KMS-11 (cell line): ENCODE results near the gene ATP7B.
"Not testable (repeated sequence)": the region's sequence is repeated elsewhere in the genome, so short reads cannot be mapped to it uniquely, and the experiment has no call there.

Source experiments
- H2AFZ ChIP-seq: fragments of 200-600 bp; sonication (generic); 2 replicates; pipeline ENCODE4 v1.6.1; 2016; ENCODE audit warnings: antibody characterized with exemption, mixed run types, low read depth
- H3K27ac ChIP-seq: fragments of 200-600 bp; sonication (generic); 2 replicates; pipeline ENCODE4 v1.6.1; 2016; ENCODE audit warnings: mild to moderate bottlenecking, mixed run types
- H3K27me3 ChIP-seq: fragments of 200-600 bp; sonication (generic); 2 replicates; pipeline ENCODE4 v1.6.1; 2017; ENCODE audit warnings: mild to moderate bottlenecking, low read depth, mixed run types, moderate library complexity; ENCODE audit not compliant: insufficient read depth
- H3K36me3 ChIP-seq: fragments of 200-600 bp; sonication (generic); 2 replicates; pipeline ENCODE4 v1.6.1; 2017; ENCODE audit warnings: mild to moderate bottlenecking, mixed run types; ENCODE audit not compliant: insufficient read depth
- H3K4me1 ChIP-seq: fragments of 200-600 bp; sonication (generic); 2 replicates; pipeline ENCODE4 v1.6.1; 2016; ENCODE audit warnings: mild to moderate bottlenecking, low read depth, mixed run types; ENCODE audit not compliant: poor library complexity, severe bottlenecking
- H3K4me2 ChIP-seq: fragments of 200-600 bp; sonication (generic); 2 replicates; pipeline ENCODE4 v1.7.0; 2016; ENCODE audit warnings: mild to moderate bottlenecking, mixed run types
- H3K4me3 ChIP-seq: fragments of 200-600 bp; sonication (generic); IDR thresholded peaks from 2 replicates; pipeline ENCODE4 v1.6.1; 2017; ENCODE audit warnings: low read depth, low read length, mixed read lengths; ENCODE audit not compliant: insufficient read depth
- H3K79me2 ChIP-seq: fragments of 200-600 bp; sonication (generic); 2 replicates; pipeline ENCODE4 v1.6.1; 2016; ENCODE audit warnings: low read depth, mixed run types; ENCODE audit not compliant: insufficient read depth
- H3K9ac ChIP-seq: fragments of 200-600 bp; sonication (generic); 2 replicates; pipeline ENCODE4 v1.6.1; 2016; ENCODE audit warnings: mild to moderate bottlenecking, mixed run types
- H4K20me1 ChIP-seq: fragments of 200-600 bp; sonication (generic); 2 replicates; pipeline ENCODE4 v1.6.1; 2016; ENCODE audit warnings: mild to moderate bottlenecking, mixed run types; ENCODE audit not compliant: insufficient read depth
- TF ChIP-seq, protein P1 (sequence below): fragments of 200-600 bp; sonication (generic); conservative IDR thresholded peaks from 2 replicates; pipeline ENCODE4 v1.6.1; 2017; ENCODE audit warnings: low read depth, mild to moderate bottlenecking, antibody characterized with exemption, low read length, moderate library complexity, mixed read lengths

ATP7B gene

DNA sequence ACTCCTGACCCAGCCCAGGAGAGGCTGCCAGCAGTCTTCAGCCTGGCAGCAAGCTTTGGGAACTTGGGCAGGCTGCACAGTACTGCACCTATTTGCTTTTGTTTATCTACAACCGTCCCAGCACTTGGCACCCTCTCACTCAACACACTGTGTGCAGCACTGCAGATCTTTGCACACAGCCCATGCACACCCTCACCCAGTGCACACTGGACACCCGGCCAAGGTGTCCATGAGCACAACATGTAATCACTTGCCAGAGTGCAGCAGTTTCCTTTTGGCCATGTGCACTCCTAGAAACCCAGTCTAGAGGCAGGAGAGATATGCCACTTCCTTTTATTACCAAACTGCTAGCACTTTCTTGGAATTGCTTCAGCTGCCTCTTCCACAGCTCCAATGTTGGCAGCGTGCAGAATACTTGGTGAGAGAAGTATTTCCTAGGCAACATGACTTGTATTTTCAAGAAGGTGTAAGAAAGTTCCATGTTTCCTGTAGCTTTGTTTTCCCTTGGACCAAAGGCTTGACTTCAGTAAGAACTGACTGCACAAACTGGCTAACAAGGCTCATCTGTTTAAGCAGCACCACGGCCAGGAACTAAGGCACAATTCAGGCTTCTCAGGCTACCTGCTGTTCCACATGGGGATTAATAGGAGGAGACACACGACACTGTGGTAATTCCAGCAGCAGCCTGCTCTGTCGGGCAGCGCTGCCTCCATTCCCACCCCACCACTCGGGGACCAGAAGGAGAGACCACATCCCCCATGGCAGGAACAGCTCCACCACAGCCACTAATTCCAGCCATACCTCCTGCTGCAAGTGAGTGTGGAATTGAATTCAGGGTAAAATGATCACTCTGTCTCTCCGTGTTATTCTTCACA, 15.3 kb downstream of the ATP7B start:
- no peaks in the 10 kb centered on the region for H3K27me3 ChIP-seq
- no peaks in the 10 kb centered on the region for H3K36me3 ChIP-seq
- no peaks in the 10 kb centered on the region for H3K4me1 ChIP-seq
- no peak overlapping the region for H2AFZ ChIP-seq
- TF ChIP-seq, protein P1, sequence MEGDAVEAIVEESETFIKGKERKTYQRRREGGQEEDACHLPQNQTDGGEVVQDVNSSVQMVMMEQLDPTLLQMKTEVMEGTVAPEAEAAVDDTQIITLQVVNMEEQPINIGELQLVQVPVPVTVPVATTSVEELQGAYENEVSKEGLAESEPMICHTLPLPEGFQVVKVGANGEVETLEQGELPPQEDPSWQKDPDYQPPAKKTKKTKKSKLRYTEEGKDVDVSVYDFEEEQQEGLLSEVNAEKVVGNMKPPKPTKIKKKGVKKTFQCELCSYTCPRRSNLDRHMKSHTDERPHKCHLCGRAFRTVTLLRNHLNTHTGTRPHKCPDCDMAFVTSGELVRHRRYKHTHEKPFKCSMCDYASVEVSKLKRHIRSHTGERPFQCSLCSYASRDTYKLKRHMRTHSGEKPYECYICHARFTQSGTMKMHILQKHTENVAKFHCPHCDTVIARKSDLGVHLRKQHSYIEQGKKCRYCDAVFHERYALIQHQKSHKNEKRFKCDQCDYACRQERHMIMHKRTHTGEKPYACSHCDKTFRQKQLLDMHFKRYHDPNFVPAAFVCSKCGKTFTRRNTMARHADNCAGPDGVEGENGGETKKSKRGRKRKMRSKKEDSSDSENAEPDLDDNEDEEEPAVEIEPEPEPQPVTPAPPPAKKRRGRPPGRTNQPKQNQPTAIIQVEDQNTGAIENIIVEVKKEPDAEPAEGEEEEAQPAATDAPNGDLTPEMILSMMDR: no peak
- no peaks in the 10 kb centered on the region for H3K79me2 ChIP-seq
- no peak overlapping the region for H3K4me2 ChIP-seq
- H3K27ac ChIP-seq: no peak overlapping the region
- no peak overlapping the region for H3K9ac ChIP-seq
- H3K4me3 ChIP-seq: no peak overlapping the region
- no peaks in the 10 kb centered on the region for H4K20me1 ChIP-seq

- H3K4me2 ChIP-seq: no peak overlapping the region
- no peaks in the 10 kb centered on the region for H3K79me2 ChIP-seq
- TF ChIP-seq, protein P1: no peak
- no peaks in the 10 kb centered on the region for H3K4me1 ChIP-seq
- H3K27ac ChIP-seq: no peak overlapping the region
- no peaks in the 10 kb centered on the region for H4K20me1 ChIP-seq
- H3K9ac ChIP-seq: no peak overlapping the region
- H3K27me3 ChIP-seq: no peaks in the 10 kb centered on the region
- H2AFZ ChIP-seq: no peak overlapping the region
- no peaks in the 10 kb centered on the region for H3K36me3 ChIP-seq
- no peak overlapping the region for H3K4me3 ChIP-seq
Observed at GRCh38 chr13:51993713-51994112, 17.5 kb downstream of the ATP7B start.

DNA sequence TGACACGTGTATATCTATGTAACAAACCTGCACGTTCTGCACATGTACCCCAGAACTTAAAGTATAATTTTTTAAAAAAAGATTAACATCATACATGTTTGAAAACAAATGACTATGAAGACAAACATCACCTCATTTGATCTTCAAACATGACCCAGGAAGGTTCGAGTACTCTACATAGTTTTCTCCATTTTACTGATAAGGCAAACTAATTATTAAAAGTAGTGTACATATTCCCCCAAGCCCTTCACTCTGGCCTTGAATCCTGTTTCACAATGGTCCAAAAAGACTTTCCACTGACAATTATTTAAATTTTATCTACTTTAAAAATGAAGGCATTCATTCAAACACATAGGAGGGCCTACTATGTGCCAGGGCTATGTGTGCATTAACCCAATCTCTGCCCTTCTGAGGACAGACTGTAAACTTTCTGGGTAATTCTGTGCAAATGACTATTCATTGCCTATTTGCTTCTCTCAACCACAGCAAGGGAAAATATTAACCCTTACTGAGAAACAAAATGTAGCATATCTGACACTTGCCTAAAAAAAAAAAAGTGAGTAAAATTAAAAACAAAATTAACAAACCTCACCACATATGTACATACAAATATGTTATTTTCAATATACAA, 22.1 kb downstream of the ATP7B start:
- Histone ChIP-seq H3K4me1 (no peaks in the 10 kb centered on the region), H3K27me3 (no peaks in the 10 kb centered on the region), H3K27ac (no peak overlapping the region), H4K20me1 (no peaks in the 10 kb centered on the region), H3K36me3 (no peaks in the 10 kb centered on the region), H3K9ac (no peak overlapping the region), H3K4me3 (no peak overlapping the region), H3K4me2 (no peak overlapping the region), H3K79me2 (no peaks in the 10 kb centered on the region), H2AFZ (no peak overlapping the region)
- TF ChIP-seq, protein P1: no peak

GRCh38 chr13:51984904-51985303, 26.3 kb downstream of the ATP7B start:
- H4K20me1 ChIP-seq, H3K9ac ChIP-seq, H3K27ac ChIP-seq, H3K4me2 ChIP-seq, H3K27me3 ChIP-seq, H3K4me3 ChIP-seq, H2AFZ ChIP-seq, H3K4me1 ChIP-seq, H3K36me3 ChIP-seq, H3K79me2 ChIP-seq: not testable (repeated sequence)

GRCh38 chr13:51983292-51983691, 28.0 kb downstream of the ATP7B start:
- not testable (repeated sequence) for H3K4me1 ChIP-seq, H3K27me3 ChIP-seq, H2AFZ ChIP-seq, H3K9ac ChIP-seq, H3K27ac ChIP-seq, H3K4me2 ChIP-seq, H4K20me1 ChIP-seq, H3K79me2 ChIP-seq, H3K4me3 ChIP-seq, H3K36me3 ChIP-seq
